ENCODE results near the gene ZC2HC1C.

DNA sequence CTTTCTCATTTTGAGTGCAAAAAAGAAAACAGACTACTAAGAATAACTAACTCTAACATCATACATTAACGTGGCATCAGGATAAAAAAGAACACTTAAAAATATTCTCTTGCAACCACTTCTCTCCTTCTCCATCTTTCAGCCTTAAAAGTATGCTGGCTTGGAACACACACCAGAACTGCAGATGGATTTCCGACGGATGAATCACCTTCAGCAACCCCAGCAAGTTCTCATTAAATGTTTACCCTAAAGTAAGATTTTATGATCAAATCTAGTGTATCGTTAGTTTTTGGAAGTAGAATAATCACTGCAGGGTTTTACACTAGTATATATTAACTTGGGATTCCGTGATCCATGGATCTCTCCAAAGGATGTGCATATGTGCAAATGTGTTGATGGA, 56.2 kb downstream of the ZC2HC1C start:
- no peak for TF ChIP-seq EZH2 (IDR thresholded peaks at IDR 0.05; ENCODE audit: low read depth)
- TF ChIP-seq, protein P1, sequence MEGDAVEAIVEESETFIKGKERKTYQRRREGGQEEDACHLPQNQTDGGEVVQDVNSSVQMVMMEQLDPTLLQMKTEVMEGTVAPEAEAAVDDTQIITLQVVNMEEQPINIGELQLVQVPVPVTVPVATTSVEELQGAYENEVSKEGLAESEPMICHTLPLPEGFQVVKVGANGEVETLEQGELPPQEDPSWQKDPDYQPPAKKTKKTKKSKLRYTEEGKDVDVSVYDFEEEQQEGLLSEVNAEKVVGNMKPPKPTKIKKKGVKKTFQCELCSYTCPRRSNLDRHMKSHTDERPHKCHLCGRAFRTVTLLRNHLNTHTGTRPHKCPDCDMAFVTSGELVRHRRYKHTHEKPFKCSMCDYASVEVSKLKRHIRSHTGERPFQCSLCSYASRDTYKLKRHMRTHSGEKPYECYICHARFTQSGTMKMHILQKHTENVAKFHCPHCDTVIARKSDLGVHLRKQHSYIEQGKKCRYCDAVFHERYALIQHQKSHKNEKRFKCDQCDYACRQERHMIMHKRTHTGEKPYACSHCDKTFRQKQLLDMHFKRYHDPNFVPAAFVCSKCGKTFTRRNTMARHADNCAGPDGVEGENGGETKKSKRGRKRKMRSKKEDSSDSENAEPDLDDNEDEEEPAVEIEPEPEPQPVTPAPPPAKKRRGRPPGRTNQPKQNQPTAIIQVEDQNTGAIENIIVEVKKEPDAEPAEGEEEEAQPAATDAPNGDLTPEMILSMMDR (conservative IDR thresholded peaks at IDR 0.05) = no peak

Measured in PC-9 (cell line).